IMR-90 (cell line): ENCODE results near the gene TMC1. TPM values are rescaled to one million over a fixed set of nuclear protein-coding genes. Genes with fewer than 3 reads are reported as not detected.

Experiments used
- ATAC-seq: fragments of 200-7000 bp; cut with Tn5 transposase; 2 replicates; pipeline ENCODE4 v1.9.1; 2020; ENCODE audit warnings: low read depth, mild to moderate bottlenecking, moderate library complexity
- BruUV-seq: library from RNA; stranded (reverse); fragments of 400-500 nt; replicated peaks from 2 replicates; lab custom pipeline; 2021; lab: Mats Ljungman, UMichigan
- CTCF ChIA-PET: fragments of 300-600 bp; formaldehyde crosslinking; extraction: SDS; loops from one replicate; lab custom pipeline; 2021; ENCODE audit warnings: antibody characterized with exemption; lab: Yijun Ruan, JAX
- POLR2A ChIA-PET: fragments of 300-600 bp; sonication (Branson Sonifier 250); formaldehyde crosslinking; loops from one replicate; lab custom pipeline; 2022; ENCODE audit warnings: antibody characterized with exemption; ENCODE audit not compliant: unreplicated experiment; lab: Charles Lee
- DNase-seq: peaks from one replicate; pipeline ENCODE4 v3.0.0; 2013
- H2AFZ ChIP-seq: replicated peaks from 2 replicates; pipeline ENCODE3; 2013; ENCODE audit warnings: low read length, mild to moderate bottlenecking; ENCODE audit not compliant: poor library complexity
- H2AK5ac ChIP-seq: 2 replicates; pipeline ENCODE4 v1.6.1; 2013; ENCODE audit warnings: low read depth, low read length, inconsistent platforms
- H2AK9ac ChIP-seq: replicated peaks from 2 replicates; pipeline ENCODE3; 2013; ENCODE audit warnings: mild to moderate bottlenecking, low read depth, low read length, moderate library complexity; ENCODE audit not compliant: poor library complexity
- H2BK120ac ChIP-seq: 2 replicates; pipeline ENCODE4 v1.6.1; 2013; ENCODE audit warnings: low read depth, low read length, inconsistent platforms
- H2BK15ac ChIP-seq: 3 replicates; pipeline ENCODE4 v1.6.1; 2013; ENCODE audit warnings: low read depth, low read length, inconsistent platforms
- H2BK20ac ChIP-seq: 2 replicates; pipeline ENCODE4 v1.6.1; 2013; ENCODE audit warnings: low read depth, mild to moderate bottlenecking, inconsistent platforms, low read length, moderate library complexity
- H2BK5ac ChIP-seq: 2 replicates; pipeline ENCODE4 v1.6.1; 2013; ENCODE audit warnings: mild to moderate bottlenecking, low read depth, low read length, inconsistent platforms; ENCODE audit not compliant: poor library complexity, severe bottlenecking
- H3K14ac ChIP-seq: replicated peaks from 2 replicates; pipeline ENCODE4 v1.6.1; 2013; ENCODE audit warnings: low read depth, low read length, inconsistent platforms
- H3K18ac ChIP-seq: 2 replicates; pipeline ENCODE4 v1.6.1; 2013; ENCODE audit warnings: low read depth, low read length, control low read depth
- H3K23ac ChIP-seq: 2 replicates; pipeline ENCODE4 v1.6.1; 2013; ENCODE audit warnings: low read depth, low read length, inconsistent platforms
- H3K27ac ChIP-seq: 2 replicates; pipeline ENCODE4 v1.5.1; 2013; ENCODE audit warnings: mild to moderate bottlenecking, control low read depth, low read length; ENCODE audit not compliant: insufficient read depth
- H3K27me3 ChIP-seq: 2 replicates; pipeline ENCODE4 v1.6.1; 2013; ENCODE audit warnings: low read length; ENCODE audit not compliant: control insufficient read depth, insufficient read depth
- H3K36me3 ChIP-seq: 2 replicates; pipeline ENCODE4 v1.6.1; 2013; ENCODE audit warnings: low read length, mixed read lengths; ENCODE audit not compliant: control insufficient read depth, insufficient read depth
- H3K4ac ChIP-seq: 2 replicates; pipeline ENCODE4 v1.6.1; 2013; ENCODE audit warnings: low read depth, low read length, inconsistent platforms
- H3K4me1 ChIP-seq: 2 replicates; pipeline ENCODE4 v1.6.1; 2013; ENCODE audit warnings: low read length, mixed read lengths; ENCODE audit not compliant: control insufficient read depth, insufficient read depth
- H3K4me2 ChIP-seq: 2 replicates; pipeline ENCODE4 v1.6.1; 2013; ENCODE audit warnings: low read depth, mild to moderate bottlenecking, control low read depth, low read length, moderate library complexity
- H3K4me3 ChIP-seq: 2 replicates; pipeline ENCODE4 v1.5.1; 2013; ENCODE audit warnings: low read depth, mild to moderate bottlenecking, control low read depth, low read length, moderate library complexity; ENCODE audit not compliant: insufficient read depth
- H3K56ac ChIP-seq: 2 replicates; pipeline ENCODE4 v1.6.1; 2013; ENCODE audit warnings: low read length, inconsistent platforms; ENCODE audit not compliant: insufficient read depth; ENCODE audit errors: extremely low read depth
- H3K79me1 ChIP-seq, 2 experiments: 2 replicates each; pipeline ENCODE4 v1.6.1; 2013; ENCODE audit warnings: low read length in 2 of 2, inconsistent platforms in 1 of 2, low read depth in 1 of 2
- H3K9ac ChIP-seq: 2 replicates; pipeline ENCODE4 v1.6.1; 2013; ENCODE audit warnings: low read depth, low read length, control low read depth
- H3K9me1 ChIP-seq: 2 replicates; pipeline ENCODE4 v1.6.1; 2013; ENCODE audit warnings: low read length, inconsistent platforms; ENCODE audit not compliant: insufficient read depth
- H3K9me3 ChIP-seq: 2 replicates; pipeline ENCODE4 v1.6.1; 2013; ENCODE audit warnings: low read length; ENCODE audit not compliant: control insufficient read depth, insufficient read depth
- H4K20me1 ChIP-seq: 2 replicates; pipeline ENCODE4 v1.6.1; 2013; ENCODE audit warnings: low read length, inconsistent platforms; ENCODE audit not compliant: insufficient read depth
- H4K5ac ChIP-seq: 2 replicates; pipeline ENCODE4 v1.6.1; 2013; ENCODE audit warnings: mild to moderate bottlenecking, low read depth, low read length, control low read depth
- H4K8ac ChIP-seq, 2 experiments: 2 replicates each; pipeline ENCODE4 v1.6.1; 2013; ENCODE audit warnings: low read depth in 2 of 2, low read length in 2 of 2, control low read depth in 1 of 2, inconsistent platforms in 1 of 2
- H4K91ac ChIP-seq: 2 replicates; pipeline ENCODE4 v1.6.1; 2013; ENCODE audit warnings: low read depth, low read length, inconsistent platforms; ENCODE audit not compliant: insufficient read depth
- BHLHE40 ChIP-seq: fragments of 150-350 bp; IDR thresholded peaks from 2 replicates; pipeline ENCODE4 v1.6.1; 2016; ENCODE audit warnings: mild to moderate bottlenecking, low read depth, low read length
- CEBPB ChIP-seq: IDR thresholded peaks from 2 replicates; pipeline ENCODE4 v1.6.1; 2012; ENCODE audit warnings: low read depth, low read length, improper control_type of control experiment
- CHD1 ChIP-seq: IDR thresholded peaks from 2 replicates; pipeline ENCODE4 v1.6.1; 2012; ENCODE audit warnings: low read depth, low read length, improper control_type of control experiment
- FOS ChIP-seq: fragments of 150-350 bp; IDR thresholded peaks from 2 replicates; pipeline ENCODE4 v1.6.1; 2016; ENCODE audit warnings: low read depth, low read length
- MAFK ChIP-seq: IDR thresholded peaks from 2 replicates; pipeline ENCODE4 v1.6.1; 2012; ENCODE audit warnings: low read depth, low read length, improper control_type of control experiment
- MAZ ChIP-seq: IDR thresholded peaks from 2 replicates; pipeline ENCODE4 v1.6.1; 2012; ENCODE audit warnings: low read depth, mild to moderate bottlenecking, low read length, improper control_type of control experiment, moderate library complexity, borderline replicate concordance
- MXI1 ChIP-seq: IDR thresholded peaks from 2 replicates; pipeline ENCODE4 v1.6.1; 2012; ENCODE audit warnings: low read depth, mild to moderate bottlenecking, low read length, moderate library complexity, borderline replicate concordance
- NFE2L2 ChIP-seq: fragments of 150-350 bp; IDR thresholded peaks from 2 replicates; pipeline ENCODE4 v1.6.1; 2016; ENCODE audit warnings: low read depth, mild to moderate bottlenecking, low read length
- POLR2A ChIP-seq: IDR thresholded peaks from 2 replicates; pipeline ENCODE4 v1.6.1; 2012; ENCODE audit warnings: mild to moderate bottlenecking, low read depth, low read length
- RAD21 ChIP-seq: IDR thresholded peaks from 2 replicates; pipeline ENCODE4 v1.6.1; 2012; ENCODE audit warnings: low read length, improper control_type of control experiment
- RCOR1 ChIP-seq: IDR thresholded peaks from 2 replicates; pipeline ENCODE4 v1.6.1; 2012; ENCODE audit warnings: mild to moderate bottlenecking, low read length, improper control_type of control experiment; ENCODE audit not compliant: insufficient replicate concordance
- RFX5 ChIP-seq: IDR thresholded peaks from 2 replicates; pipeline ENCODE4 v1.8.0; 2012; ENCODE audit warnings: low read depth, mild to moderate bottlenecking, low read length, moderate library complexity
- SMC3 ChIP-seq: fragments of 150-350 bp; IDR thresholded peaks from 2 replicates; pipeline ENCODE4 v1.6.1; 2016; ENCODE audit warnings: low read depth, mild to moderate bottlenecking, antibody characterized with exemption, low read length, moderate library complexity
- WGBS, 2 experiments: methylation state at CpG; one replicate each; pipeline versions ENCODE4 v1.1.5 to v1.1.7; 2013; ENCODE audit warnings: missing lambda C conversion rate in 2 of 2; ENCODE audit not compliant: insufficient read length in 1 of 2; ENCODE audit errors: extremely low coverage in 2 of 2; 5-methylcytosine and 5-hydroxymethylcytosine counted together
- dilution Hi-C: fragments of 300-500 bp; cut with HindIII; formaldehyde crosslinking; loops from one replicate; pipeline ENCODE4 v1.14.3; 2018; ENCODE audit warnings: low sequenced_read_pairs; ENCODE audit not compliant: unreplicated experiment
- in situ Hi-C: fragments of 300-500 bp; cut with MboI; formaldehyde crosslinking; loops from 3 replicates; pipeline ENCODE4 v1.14.3; 2019; ENCODE audit warnings: low sequenced_read_pairs, inconsistent platforms, mixed read lengths
- intact Hi-C: fragments of 100-400 bp; cut with micrococcal nuclease; formaldehyde crosslinking; loops from 2 replicates; pipeline ENCODE4 v1.10.0; 2022
- polyA plus RNA-seq, 3 experiments: library from polyadenylated mRNA; depleted of rRNA; stranded (reverse); fragments of >200 nt; gene quantifications; 2 replicates each; pipeline ENCODE4 v1.2.3, GENCODE V29; 2012; ENCODE audit warnings: low replicate concordance in 1 of 3
- total RNA-seq: library from RNA; depleted of rRNA; stranded (reverse); fragments of >200 nt; gene quantifications from 2 replicates; pipeline ENCODE4 v1.2.3, GENCODE V29; 2012
- TF ChIP-seq, protein P1 (sequence below): fragments of 150-350 bp; IDR thresholded peaks from 2 replicates; pipeline ENCODE4 v1.6.1; 2016; ENCODE audit warnings: low read depth, mild to moderate bottlenecking, low read length, moderate library complexity, borderline replicate concordance
- TF ChIP-seq, protein P2 (sequence below): conservative IDR thresholded peaks from 2 replicates; pipeline ENCODE4 v1.5.1; 2012; ENCODE audit warnings: mild to moderate bottlenecking, low read depth, low read length, improper control_type of control experiment
- TF ChIP-seq, protein P3 (sequence below): fragments of 150-350 bp; IDR thresholded peaks from 2 replicates; pipeline ENCODE4 v1.6.1; 2017; ENCODE audit warnings: mild to moderate bottlenecking, antibody characterized with exemption, low read length, low read depth

The TMC1 gene
- total and polyA plus RNA-seq, 2 of the 4 experiments (the other 2 are of a cell fraction): not detected

DNA sequence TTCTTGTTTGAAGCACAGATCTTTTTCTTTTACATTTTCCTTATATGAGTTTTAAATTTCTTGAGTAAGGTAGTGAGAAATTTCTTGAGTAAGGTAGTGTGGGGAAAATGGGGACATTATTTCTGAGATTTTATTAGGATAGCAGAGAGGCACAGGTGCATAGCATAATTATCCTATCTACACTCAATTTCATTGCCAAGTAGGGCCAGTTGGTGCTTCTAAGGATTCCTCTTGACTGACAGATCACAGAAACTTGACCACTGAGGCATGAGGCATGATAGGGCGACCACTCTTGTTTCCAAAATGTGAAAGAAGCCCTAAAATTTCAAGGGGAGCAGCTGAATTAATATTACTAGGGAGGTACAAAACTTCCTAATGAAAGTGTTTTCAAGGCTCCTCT is 31.4 kb upstream of the TMC1 start:
- WGBS, 2 experiments: no CpG with 5 or more reads among the region's 1 CpG

More for the DNA sequence above, 31.4 kb upstream of the TMC1 start:
- Histone ChIP-seq H3K4me2 (no peak overlapping the region), H3K23ac (no peak overlapping the region), H4K8ac (no peak overlapping the region), H3K4me1 (no peaks in the 10 kb centered on the region), H3K4me3 (no peak overlapping the region), H2BK15ac (no peak overlapping the region), H3K27me3 (no peaks in the 10 kb centered on the region), H3K4ac (no peak overlapping the region), H3K56ac (no peak overlapping the region), H3K9ac (no peak overlapping the region), H3K36me3 (no peaks in the 10 kb centered on the region), H3K9me3 (no peaks in the 10 kb centered on the region), H2BK5ac (no peak overlapping the region), H2AFZ (no peak overlapping the region), H2AK5ac (no peak overlapping the region), H4K91ac (no peak overlapping the region), H2BK120ac (no peak overlapping the region), H3K9me1 (peaks cover 2% of the 10 kb centered on the region; the same call in 1 of the 2 replicates), H2BK20ac (no peak overlapping the region), H2AK9ac (no peak overlapping the region), H4K5ac (no peak overlapping the region), H3K18ac (no peak overlapping the region), H4K20me1 (no peaks in the 10 kb centered on the region), H3K79me1 (no peaks in the 10 kb centered on the region), H3K14ac (no peak overlapping the region), H3K27ac (no peak overlapping the region)
- in situ Hi-C loops (no loop called here), dilution Hi-C loops (no loop called here), intact Hi-C loops (loop anchor here (10.0 kb wide), 1 partner anchor 185 kb away; no protein-coding TSS in a partner anchor)
- no TSS peak for BruUV-seq
- CTCF ChIA-PET: no interaction called here
- POLR2A ChIA-PET: no interaction called here
- no peak for ATAC-seq
- DNase-seq: no peak
- no peak for TF ChIP-seq CEBPB
- TF ChIP-seq BHLHE40: no peak
- no peak for TF ChIP-seq RCOR1
- no peak for TF ChIP-seq RAD21
- TF ChIP-seq CHD1: no peak
- TF ChIP-seq, protein P1, sequence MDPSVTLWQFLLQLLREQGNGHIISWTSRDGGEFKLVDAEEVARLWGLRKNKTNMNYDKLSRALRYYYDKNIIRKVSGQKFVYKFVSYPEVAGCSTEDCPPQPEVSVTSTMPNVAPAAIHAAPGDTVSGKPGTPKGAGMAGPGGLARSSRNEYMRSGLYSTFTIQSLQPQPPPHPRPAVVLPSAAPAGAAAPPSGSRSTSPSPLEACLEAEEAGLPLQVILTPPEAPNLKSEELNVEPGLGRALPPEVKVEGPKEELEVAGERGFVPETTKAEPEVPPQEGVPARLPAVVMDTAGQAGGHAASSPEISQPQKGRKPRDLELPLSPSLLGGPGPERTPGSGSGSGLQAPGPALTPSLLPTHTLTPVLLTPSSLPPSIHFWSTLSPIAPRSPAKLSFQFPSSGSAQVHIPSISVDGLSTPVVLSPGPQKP: no peak
- TF ChIP-seq, protein P2, sequence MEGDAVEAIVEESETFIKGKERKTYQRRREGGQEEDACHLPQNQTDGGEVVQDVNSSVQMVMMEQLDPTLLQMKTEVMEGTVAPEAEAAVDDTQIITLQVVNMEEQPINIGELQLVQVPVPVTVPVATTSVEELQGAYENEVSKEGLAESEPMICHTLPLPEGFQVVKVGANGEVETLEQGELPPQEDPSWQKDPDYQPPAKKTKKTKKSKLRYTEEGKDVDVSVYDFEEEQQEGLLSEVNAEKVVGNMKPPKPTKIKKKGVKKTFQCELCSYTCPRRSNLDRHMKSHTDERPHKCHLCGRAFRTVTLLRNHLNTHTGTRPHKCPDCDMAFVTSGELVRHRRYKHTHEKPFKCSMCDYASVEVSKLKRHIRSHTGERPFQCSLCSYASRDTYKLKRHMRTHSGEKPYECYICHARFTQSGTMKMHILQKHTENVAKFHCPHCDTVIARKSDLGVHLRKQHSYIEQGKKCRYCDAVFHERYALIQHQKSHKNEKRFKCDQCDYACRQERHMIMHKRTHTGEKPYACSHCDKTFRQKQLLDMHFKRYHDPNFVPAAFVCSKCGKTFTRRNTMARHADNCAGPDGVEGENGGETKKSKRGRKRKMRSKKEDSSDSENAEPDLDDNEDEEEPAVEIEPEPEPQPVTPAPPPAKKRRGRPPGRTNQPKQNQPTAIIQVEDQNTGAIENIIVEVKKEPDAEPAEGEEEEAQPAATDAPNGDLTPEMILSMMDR: no peak
- no peak for TF ChIP-seq MXI1
- no peak for TF ChIP-seq MAFK
- TF ChIP-seq, protein P3, sequence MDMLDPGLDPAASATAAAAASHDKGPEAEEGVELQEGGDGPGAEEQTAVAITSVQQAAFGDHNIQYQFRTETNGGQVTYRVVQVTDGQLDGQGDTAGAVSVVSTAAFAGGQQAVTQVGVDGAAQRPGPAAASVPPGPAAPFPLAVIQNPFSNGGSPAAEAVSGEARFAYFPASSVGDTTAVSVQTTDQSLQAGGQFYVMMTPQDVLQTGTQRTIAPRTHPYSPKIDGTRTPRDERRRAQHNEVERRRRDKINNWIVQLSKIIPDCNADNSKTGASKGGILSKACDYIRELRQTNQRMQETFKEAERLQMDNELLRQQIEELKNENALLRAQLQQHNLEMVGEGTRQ: no peak
- TF ChIP-seq MAZ: no peak
- TF ChIP-seq NFE2L2: no peak
- no peak for TF ChIP-seq SMC3
- no peak for TF ChIP-seq RFX5
- no peak for TF ChIP-seq FOS
- no peak for TF ChIP-seq POLR2A
